RWPE1 (cell line): Measurements from ENCODE around the gene TKFC.

Experiments used
- CTCF ChIA-PET: fragments of 350-600 bp; sonication (Branson Sonifier 250); formaldehyde crosslinking; extraction: SDS; loops from one replicate; lab custom pipeline; 2021; lab: Yijun Ruan, JAX
- POLR2A ChIA-PET: fragments of 400-600 bp; formaldehyde crosslinking; extraction: SDS; loops from one replicate; lab custom pipeline; 2020; ENCODE audit warnings: antibody characterized with exemption; ENCODE audit not compliant: low non-redundant PET; lab: Yijun Ruan, JAX
- DNase-seq: peaks from one replicate; pipeline ENCODE4 v3.0.0; 2012; ENCODE audit warnings: low spot score
- H3K27ac ChIP-seq: fragments of 450-650 bp; 2 replicates; pipeline ENCODE4 v1.5.1; 2017
- CTCF ChIP-seq: fragments of 450-650 bp; conservative IDR thresholded peaks from 2 replicates; pipeline ENCODE4 v1.5.1; 2017; ENCODE audit warnings: low read depth, mild to moderate bottlenecking

TKFC gene

GRCh38 chr11:61350803-61351202 is 17.8 kb downstream of the TKFC start:
- H3K27ac ChIP-seq, result peak overlapping the region; percentile 56
- ChIA-PET POLR2A (no interaction called here), CTCF (interaction anchor here (4.0 kb wide), 1 partner anchor 15 kb away, joined by 13 read pairs; no protein-coding TSS in a partner anchor)
- DNase-seq, result no peak
- no peak for TF ChIP-seq CTCF

- CTCF ChIA-PET, result no interaction called here
- POLR2A ChIA-PET, result no interaction called here
- TF ChIP-seq CTCF, result no peak
Observed at GRCh38 chr11:61352038-61352437, 19.0 kb downstream of the TKFC start.

GRCh38 chr11:61353131-61354067 is 20.4 kb downstream of the TKFC start:
- POLR2A ChIA-PET, result no interaction called here
- peak overlapping the region; percentile 3 for H3K27ac ChIP-seq
- TF ChIP-seq CTCF, result no peak
- CTCF ChIA-PET, result interaction anchor here (1.2 kb wide), 1 partner anchor 17 kb away, joined by 3 read pairs; no protein-coding TSS in a partner anchor
- no peak for DNase-seq

More at GRCh38 chr11:61352038-61352437, 19.0 kb downstream of the TKFC start:
- no peak overlapping the region for H3K27ac ChIP-seq
- no peak for DNase-seq

- H3K27ac ChIP-seq, result peak overlapping the region; percentile 3
- ChIA-PET POLR2A (no interaction called here), CTCF (interaction anchor here (1.2 kb wide), 1 partner anchor 18 kb away, joined by 3 read pairs; no protein-coding TSS in a partner anchor)
- DNase-seq, result no peak
- no peak for TF ChIP-seq CTCF
Observed at GRCh38 chr11:61354208-61354607, 21.2 kb downstream of the TKFC start.

GRCh38 chr11:61356706-61357105 is 23.7 kb downstream of the TKFC start:
- peak overlapping the region; percentile 29; the same call in 1 of the 2 replicates for H3K27ac ChIP-seq
- no peak for DNase-seq
- ChIA-PET POLR2A (no interaction called here), CTCF (interaction anchor here (0.6 to 1.3 kb wide), 3 partner anchors 16 to 29 kb away, joined by 3 to 6 read pairs (median 5); no protein-coding TSS in a partner anchor)
- no peak for TF ChIP-seq CTCF

- no peak for TF ChIP-seq CTCF
- no peak for DNase-seq
- peak overlapping the region; percentile 35 for H3K27ac ChIP-seq
- ChIA-PET CTCF (interaction anchor here (1.0 to 1.3 kb wide), 3 partner anchors 21 to 28 kb away, joined by 4 to 6 read pairs (median 5); no protein-coding TSS in a partner anchor), POLR2A (no interaction called here)
Observed at GRCh38 chr11:61357233-61357893, 24.3 kb downstream of the TKFC start.
